ENCODE measurements around the gene SCAMP2.
"Not testable (repeated sequence)": the region's sequence is repeated elsewhere in the genome, so short reads cannot be mapped to it uniquely, and the experiment has no call there.

Gene SCAMP2

DNA sequence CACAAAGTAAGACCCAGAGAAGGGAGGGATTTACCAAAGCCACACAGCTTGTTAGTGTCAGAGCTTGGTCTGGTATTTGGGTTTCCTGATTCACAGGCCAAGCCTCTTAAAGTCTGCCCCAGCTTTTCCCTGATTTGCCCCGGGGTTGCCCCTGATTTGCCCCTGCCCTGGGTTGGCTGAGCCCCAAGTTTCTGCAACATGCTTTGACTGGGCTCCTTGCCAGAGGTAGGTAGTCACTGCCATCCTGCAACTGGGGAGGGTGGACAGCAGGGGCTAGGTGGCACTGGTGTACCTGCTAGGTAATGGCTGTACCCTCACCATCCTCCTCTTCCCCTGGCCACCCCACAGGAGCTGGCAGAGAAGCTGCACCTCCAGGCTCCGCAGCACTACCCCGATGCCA lies 19.1 kb upstream of the SCAMP2 start:
- no peaks in the 10 kb centered on the region for H3K27me3 ChIP-seq (ENCODE audit: control insufficient read depth in 1 of 2, insufficient read depth in 2 of 2, low read length in 2 of 2)
- no peak overlapping the region for H3K9ac ChIP-seq (ENCODE audit: low read depth in 1 of 2, low read length in 2 of 2)
- no peak overlapping the region for H3K27ac ChIP-seq (ENCODE audit: low read depth, low read length)
- peaks cover 7 to 35% of the 10 kb centered on the region in 2 donors for H3K36me3 ChIP-seq (ENCODE audit: control insufficient read depth in 1 of 2, insufficient read depth in 2 of 2, low read length in 2 of 2)
- no peak overlapping the region for H3K4me3 ChIP-seq (ENCODE audit: low read depth in 1 of 2, low read length in 2 of 2)
- peaks cover 37 to 40% of the 10 kb centered on the region in 2 donors for H3K4me1 ChIP-seq (ENCODE audit: control insufficient read depth in 1 of 2, insufficient read depth in 2 of 2, low read length in 2 of 2)
- H3K9me3 ChIP-seq (ENCODE audit: control insufficient read depth in 1 of 2, low read length in 2 of 2), result no peaks in the 10 kb centered on the region

GRCh38 chr15:74891469-74891868 lies 18.3 kb upstream of the SCAMP2 start:
- Histone ChIP-seq H3K9me3 (ENCODE audit: control insufficient read depth in 1 of 2, low read length in 2 of 2) (no peaks in the 10 kb centered on the region), H3K4me1 (ENCODE audit: control insufficient read depth in 1 of 2, insufficient read depth in 2 of 2, low read length in 2 of 2) (peaks cover 37 to 40% of the 10 kb centered on the region in 2 donors), H3K27me3 (ENCODE audit: control insufficient read depth in 1 of 2, insufficient read depth in 2 of 2, low read length in 2 of 2) (no peaks in the 10 kb centered on the region), H3K4me3 (ENCODE audit: low read depth in 1 of 2, low read length in 2 of 2) (peak overlapping the region; percentile 28 to 96), H3K36me3 (ENCODE audit: control insufficient read depth in 1 of 2, insufficient read depth in 2 of 2, low read length in 2 of 2) (peaks cover 2 to 27% of the 10 kb centered on the region in 2 donors), H3K27ac (ENCODE audit: low read depth, low read length) (peak overlapping the region; percentile 11), H3K9ac (ENCODE audit: low read depth in 1 of 2, low read length in 2 of 2) (peak overlapping the region in 1 of 2 donors; percentile 91)

- H3K27ac ChIP-seq (ENCODE audit: low read depth, low read length), result peak overlapping the region; percentile 52
- peak overlapping the region; percentile 91 to 96 for H3K9ac ChIP-seq (ENCODE audit: low read depth in 1 of 2, low read length in 2 of 2)
- peaks cover 37 to 40% of the 10 kb centered on the region in 2 donors for H3K4me1 ChIP-seq (ENCODE audit: control insufficient read depth in 1 of 2, insufficient read depth in 2 of 2, low read length in 2 of 2)
- peak overlapping the region; percentile 96 to 98 for H3K4me3 ChIP-seq (ENCODE audit: low read depth in 1 of 2, low read length in 2 of 2)
- H3K27me3 ChIP-seq (ENCODE audit: control insufficient read depth in 1 of 2, insufficient read depth in 2 of 2, low read length in 2 of 2), result no peaks in the 10 kb centered on the region
- no peaks in the 10 kb centered on the region for H3K9me3 ChIP-seq (ENCODE audit: control insufficient read depth in 1 of 2, low read length in 2 of 2)
- peaks cover 0 to 18% of the 10 kb centered on the region in 2 donors for H3K36me3 ChIP-seq (ENCODE audit: control insufficient read depth in 1 of 2, insufficient read depth in 2 of 2, low read length in 2 of 2)
Measured at GRCh38 chr15:74890665-74890960, 17.4 kb upstream of the SCAMP2 start.

GRCh38 chr15:74889883-74890664 lies 16.9 kb upstream of the SCAMP2 start, which contains the start of gene MPI:
Gene MPI, plus strand, starts transcription at chr15:74890042. Its CDS starts 32 bp downstream, at chr15:74890074.
- Histone ChIP-seq H3K27me3 (ENCODE audit: control insufficient read depth in 1 of 2, insufficient read depth in 2 of 2, low read length in 2 of 2) (no peaks in the 10 kb centered on the region), H3K9ac (ENCODE audit: low read depth in 1 of 2, low read length in 2 of 2) (peak within 1 kb of the TSS; percentile 91 to 96), H3K9me3 (ENCODE audit: control insufficient read depth in 1 of 2, low read length in 2 of 2) (no peaks in the 10 kb centered on the region), H3K27ac (ENCODE audit: low read depth, low read length) (peak within 1 kb of the TSS; percentile 52), H3K4me1 (ENCODE audit: control insufficient read depth in 1 of 2, insufficient read depth in 2 of 2, low read length in 2 of 2) (peaks cover 37 to 40% of the 10 kb centered on the region in 2 donors), H3K36me3 (ENCODE audit: control insufficient read depth in 1 of 2, insufficient read depth in 2 of 2, low read length in 2 of 2) (peaks cover 0 to 18% of the 10 kb centered on the region in 2 donors), H3K4me3 (ENCODE audit: low read depth in 1 of 2, low read length in 2 of 2) (peak within 1 kb of the TSS; percentile 96 to 98)

DNA sequence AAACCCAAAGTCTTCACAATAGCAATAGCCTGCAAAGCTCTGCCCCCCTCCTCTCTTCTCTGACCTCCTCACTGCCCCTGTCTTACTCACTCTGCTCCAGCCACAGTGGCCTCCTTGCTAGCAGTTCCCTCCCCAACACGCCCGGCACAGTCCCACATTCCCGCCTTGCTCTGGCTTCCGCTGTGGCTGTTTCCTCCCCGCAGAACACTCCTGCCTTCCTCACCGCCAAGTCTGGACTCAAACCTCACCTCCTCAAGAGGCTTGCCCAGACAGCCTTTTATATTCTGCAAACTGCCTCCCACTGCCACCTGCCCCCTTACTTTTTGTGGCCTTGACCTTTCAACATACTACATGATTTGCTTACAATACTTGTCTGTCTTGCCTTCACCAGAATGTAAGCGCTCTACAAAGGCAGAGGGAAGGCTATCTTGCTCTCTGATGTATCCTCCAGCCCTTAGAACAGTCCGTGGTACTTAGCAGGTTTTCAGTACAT lies 16.3 kb upstream of the SCAMP2 start:
- peaks cover 37 to 40% of the 10 kb centered on the region in 2 donors for H3K4me1 ChIP-seq (ENCODE audit: control insufficient read depth in 1 of 2, insufficient read depth in 2 of 2, low read length in 2 of 2)
- H3K27ac ChIP-seq (ENCODE audit: low read depth, low read length), result no peak overlapping the region
- H3K27me3 ChIP-seq (ENCODE audit: control insufficient read depth in 1 of 2, insufficient read depth in 2 of 2, low read length in 2 of 2), result no peaks in the 10 kb centered on the region
- peak overlapping the region; percentile 96 to 98 for H3K4me3 ChIP-seq (ENCODE audit: low read depth in 1 of 2, low read length in 2 of 2)
- peak overlapping the region; percentile 91 to 96 for H3K9ac ChIP-seq (ENCODE audit: low read depth in 1 of 2, low read length in 2 of 2)
- peaks cover 0 to 18% of the 10 kb centered on the region in 2 donors for H3K36me3 ChIP-seq (ENCODE audit: control insufficient read depth in 1 of 2, insufficient read depth in 2 of 2, low read length in 2 of 2)
- no peaks in the 10 kb centered on the region for H3K9me3 ChIP-seq (ENCODE audit: control insufficient read depth in 1 of 2, low read length in 2 of 2)

- Histone ChIP-seq H3K27ac (ENCODE audit: low read depth, low read length) (no peak overlapping the region), H3K27me3 (ENCODE audit: control insufficient read depth in 1 of 2, insufficient read depth in 2 of 2, low read length in 2 of 2) (no peaks in the 10 kb centered on the region), H3K9me3 (ENCODE audit: control insufficient read depth in 1 of 2, low read length in 2 of 2) (no peaks in the 10 kb centered on the region), H3K4me1 (ENCODE audit: control insufficient read depth in 1 of 2, insufficient read depth in 2 of 2, low read length in 2 of 2) (peaks cover 37 to 40% of the 10 kb centered on the region in 2 donors), H3K36me3 (ENCODE audit: control insufficient read depth in 1 of 2, insufficient read depth in 2 of 2, low read length in 2 of 2) (peaks cover 0 to 18% of the 10 kb centered on the region in 2 donors), H3K9ac (ENCODE audit: low read depth in 1 of 2, low read length in 2 of 2) (peak overlapping the region in 1 of 2 donors; percentile 24), H3K4me3 (ENCODE audit: low read depth in 1 of 2, low read length in 2 of 2) (peak overlapping the region in 1 of 2 donors; percentile 96)
Measured at GRCh38 chr15:74888716-74889115, 15.6 kb upstream of the SCAMP2 start.

DNA sequence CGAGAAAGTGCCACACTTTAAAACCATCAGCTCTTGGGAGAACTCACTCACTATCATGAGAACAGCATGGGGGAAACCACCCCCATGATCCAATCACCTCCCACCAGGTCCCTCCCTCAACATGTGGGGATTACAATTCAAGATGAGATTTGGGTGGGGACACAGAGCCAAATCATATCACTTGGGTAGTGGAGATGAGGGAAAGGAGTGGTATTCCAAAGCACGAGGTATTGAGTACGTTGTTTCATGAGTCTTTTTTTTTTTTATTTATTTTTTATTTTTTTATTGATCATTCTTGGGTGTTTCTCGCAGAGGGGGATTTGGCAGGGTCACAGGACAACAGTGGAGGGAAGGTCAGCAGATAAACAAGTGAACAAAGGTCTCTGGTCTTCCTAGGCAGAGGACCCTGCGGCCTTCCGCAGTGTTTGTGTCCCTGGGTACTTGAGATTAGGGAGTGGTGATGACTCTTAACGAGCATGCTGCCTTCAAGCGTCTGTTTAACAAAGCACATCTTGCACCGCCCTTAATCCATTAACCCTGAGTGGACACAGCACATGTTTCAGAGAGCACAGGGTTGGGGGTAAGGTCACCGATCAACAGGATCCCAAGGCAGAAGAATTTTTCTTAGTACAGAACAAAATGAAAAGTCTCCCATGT lies 14.5 kb upstream of the SCAMP2 start:
- H3K36me3 ChIP-seq (ENCODE audit: control insufficient read depth in 1 of 2, insufficient read depth in 2 of 2, low read length in 2 of 2); H3K4me3 ChIP-seq (ENCODE audit: low read depth in 1 of 2, low read length in 2 of 2); H3K9me3 ChIP-seq (ENCODE audit: control insufficient read depth in 1 of 2, low read length in 2 of 2); H3K27me3 ChIP-seq (ENCODE audit: control insufficient read depth in 1 of 2, insufficient read depth in 2 of 2, low read length in 2 of 2); H3K9ac ChIP-seq (ENCODE audit: low read depth in 1 of 2, low read length in 2 of 2); H3K27ac ChIP-seq (ENCODE audit: low read depth, low read length): not testable (repeated sequence)
- H3K4me1 ChIP-seq (ENCODE audit: control insufficient read depth in 1 of 2, insufficient read depth in 2 of 2, low read length in 2 of 2), result peaks cover 28 to 33% of the 10 kb centered on the region in 2 donors

DNA sequence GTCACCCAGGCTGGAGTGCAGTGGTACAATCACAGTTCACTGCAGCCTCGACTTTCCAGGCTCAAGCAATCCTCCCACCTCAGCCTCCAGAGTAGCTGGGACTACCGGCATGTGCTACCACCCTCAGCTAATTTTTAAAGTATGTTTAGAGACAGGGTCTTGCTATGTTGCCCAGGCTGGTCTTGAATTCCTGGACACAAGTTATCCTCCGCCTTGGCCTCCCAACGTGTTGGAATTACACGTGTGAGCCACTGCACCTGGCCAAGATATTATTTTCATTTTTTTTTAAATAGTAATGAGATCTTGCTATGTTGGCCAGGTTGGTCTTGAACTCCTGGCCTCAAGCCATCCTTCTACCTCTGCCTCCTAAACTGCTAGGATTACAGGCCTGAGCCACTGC lies 12.3 kb upstream of the SCAMP2 start:
- no peak overlapping the region for H3K4me3 ChIP-seq (ENCODE audit: low read depth in 1 of 2, low read length in 2 of 2)
- H3K9ac ChIP-seq (ENCODE audit: low read depth in 1 of 2, low read length in 2 of 2), result no peak overlapping the region
- H3K9me3 ChIP-seq (ENCODE audit: control insufficient read depth in 1 of 2, low read length in 2 of 2), result peaks cover 0 to 6% of the 10 kb centered on the region in 2 donors
- no peaks in the 10 kb centered on the region for H3K36me3 ChIP-seq (ENCODE audit: control insufficient read depth in 1 of 2, insufficient read depth in 2 of 2, low read length in 2 of 2)
- H3K27me3 ChIP-seq (ENCODE audit: control insufficient read depth in 1 of 2, insufficient read depth in 2 of 2, low read length in 2 of 2), result no peaks in the 10 kb centered on the region
- peaks cover 11% of the 10 kb centered on the region in 2 donors for H3K4me1 ChIP-seq (ENCODE audit: control insufficient read depth in 1 of 2, insufficient read depth in 2 of 2, low read length in 2 of 2)
- H3K27ac ChIP-seq (ENCODE audit: low read depth, low read length), result no peak overlapping the region

DNA sequence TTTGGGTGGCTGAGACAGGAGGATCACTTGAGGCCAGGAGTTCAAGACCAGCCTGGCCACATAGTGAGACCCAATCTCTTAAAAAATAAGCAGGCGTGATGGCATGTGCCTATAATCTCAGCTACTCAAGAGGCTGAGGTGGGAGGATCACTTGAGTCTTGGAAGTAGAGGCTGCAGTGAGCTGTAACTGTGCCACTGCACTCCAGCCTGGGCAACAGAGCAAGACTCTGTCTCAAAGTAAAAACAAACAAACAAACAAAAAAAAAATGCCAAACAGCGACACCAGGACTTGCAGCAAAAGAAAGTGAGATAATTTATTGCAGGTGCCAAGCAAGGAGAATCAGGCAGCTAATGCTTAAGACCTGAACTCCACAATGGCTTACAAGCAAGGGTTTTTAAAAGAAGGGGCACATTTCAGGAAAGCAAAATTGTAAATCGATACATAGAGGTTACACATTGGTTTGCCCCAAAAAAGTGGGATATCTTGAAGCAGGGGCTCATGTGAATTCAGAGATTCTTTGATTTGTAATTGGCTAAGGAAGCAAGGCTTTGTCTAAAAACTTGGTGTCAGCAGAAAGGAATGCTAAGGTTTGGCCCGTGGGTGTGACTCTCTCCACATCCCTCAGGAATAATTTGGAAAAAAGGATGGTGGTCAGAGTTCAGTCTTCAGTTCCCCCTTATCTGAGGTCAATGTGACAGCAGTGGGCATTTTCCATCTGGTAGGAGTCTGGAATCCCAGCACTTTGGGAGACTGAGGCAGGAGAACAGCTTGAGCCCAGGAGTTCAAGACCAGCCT lies 11.5 kb upstream of the SCAMP2 start:
- Histone ChIP-seq H3K27ac (ENCODE audit: low read depth, low read length) (no peak overlapping the region), H3K27me3 (ENCODE audit: control insufficient read depth in 1 of 2, insufficient read depth in 2 of 2, low read length in 2 of 2) (no peaks in the 10 kb centered on the region), H3K36me3 (ENCODE audit: control insufficient read depth in 1 of 2, insufficient read depth in 2 of 2, low read length in 2 of 2) (no peaks in the 10 kb centered on the region), H3K4me1 (ENCODE audit: control insufficient read depth in 1 of 2, insufficient read depth in 2 of 2, low read length in 2 of 2) (peaks cover 6 to 10% of the 10 kb centered on the region in 2 donors), H3K9me3 (ENCODE audit: control insufficient read depth in 1 of 2, low read length in 2 of 2) (peaks cover 0 to 6% of the 10 kb centered on the region in 2 donors), H3K4me3 (ENCODE audit: low read depth in 1 of 2, low read length in 2 of 2) (no peak overlapping the region), H3K9ac (ENCODE audit: low read depth in 1 of 2, low read length in 2 of 2) (no peak overlapping the region)

Measured in duodenal mucosa (tissue), 2 donors.